K562 (cell line): ENCODE measurements around the gene CLEC2L. TPM values are rescaled to one million over a fixed set of nuclear protein-coding genes. Genes with fewer than 3 reads are reported as not detected.

Experiments used
- ATAC-seq: fragments of 200-7000 bp; cut with Tn5 transposase; 3 replicates; pipeline ENCODE4 v1.9.1; 2020; ENCODE audit warnings: moderate library complexity
- BruUV-seq: library from RNA; stranded (reverse); fragments of 400-500 nt; replicated peaks from 2 replicates; lab custom pipeline; 2021; lab: Mats Ljungman, UMichigan
- CTCF ChIA-PET: fragments of 300-600 bp; formaldehyde crosslinking; extraction: SDS; loops from one replicate; lab custom pipeline; 2021; ENCODE audit warnings: low intra/inter-chr PET ratio; lab: Yijun Ruan, JAX
- POLR2A ChIA-PET: fragments of 300-600, 350-650 bp; sonication (Branson Sonifier 250); formaldehyde crosslinking; extraction: SDS; loops from one replicate; lab custom pipeline; 2021; ENCODE audit warnings: antibody characterized with exemption, inconsistent platforms; lab: Yijun Ruan, JAX
- DNase-seq, 4 experiments: peaks; one replicate each; pipeline versions ENCODE4 v3.0.0 to v3.0.0-alpha.2; 2011 to 2018; ENCODE audit warnings: low spot score in 3 of 4, mixed read lengths in 3 of 4; ENCODE audit errors: extremely low read depth in 1 of 4
- FAIRE-seq: peaks from 2 replicates; lab custom pipeline; 2011; peaks lifted over from hg19 to GRCh38; lab: Jason Lieb, UNC
- H2AFZ ChIP-seq: 2 replicates; pipeline ENCODE4 v1.6.0; 2011; ENCODE audit warnings: low read depth, low read length, control low read depth, inconsistent platforms
- H3K27ac ChIP-seq: fragments of 200-600 bp; 3 replicates; pipeline ENCODE4 v1.8.0; 2011; ENCODE audit warnings: low read depth, mild to moderate bottlenecking, control low read depth, inconsistent platforms, low read length, moderate library complexity, mixed read lengths; ENCODE audit errors: extremely low read depth
- H3K27me3 ChIP-seq, 2 experiments: fragments of 300-600 bp in 1 of 2; 2 replicates in 1 of 2; 3 replicates in 1 of 2; pipeline versions ENCODE4 v1.6.0 to v1.8.0; 2011; ENCODE audit warnings: inconsistent platforms in 2 of 2, low read length in 2 of 2, mild to moderate bottlenecking in 1 of 2, mixed read lengths in 1 of 2, moderate library complexity in 1 of 2; ENCODE audit not compliant: control insufficient read depth in 2 of 2, insufficient read depth in 2 of 2
- H3K36me3 ChIP-seq: fragments of 300-600 bp; 3 replicates; pipeline ENCODE4 v1.8.0; 2011; ENCODE audit warnings: mild to moderate bottlenecking, low read length, inconsistent platforms; ENCODE audit not compliant: control insufficient read depth, insufficient read depth
- H3K4me1 ChIP-seq, 2 experiments: fragments of 200-600 bp in 1 of 2; replicated peaks in 1 of 2; 2 replicates in 1 of 2; 3 replicates in 1 of 2; pipeline versions ENCODE4 v1.5.1 to v1.8.0; 2011; ENCODE audit warnings: inconsistent platforms in 2 of 2, low read length in 2 of 2, mild to moderate bottlenecking in 1 of 2, mixed read lengths in 1 of 2, moderate library complexity in 1 of 2; ENCODE audit not compliant: control insufficient read depth in 2 of 2, insufficient read depth in 2 of 2
- H3K4me2 ChIP-seq: 2 replicates; pipeline ENCODE4 v1.6.1; 2011; ENCODE audit warnings: low read length, control low read depth, inconsistent platforms, mixed read lengths; ENCODE audit not compliant: insufficient read depth
- H3K4me3 ChIP-seq: fragments of 200-600 bp; sonication (generic), shearing (Covaris generic); 2 replicates; pipeline ENCODE4 v1.5.1; 2016; ENCODE audit warnings: control low read depth, inconsistent platforms
- H3K79me2 ChIP-seq: fragments of 200-600 bp; 3 replicates; pipeline ENCODE4 v1.8.0; 2011; ENCODE audit warnings: low read length, inconsistent platforms; ENCODE audit not compliant: control insufficient read depth, insufficient read depth
- H3K9ac ChIP-seq, 2 experiments: 2 replicates each; pipeline versions ENCODE4 v1.6.0 to v1.6.1; 2011; ENCODE audit warnings: low read depth in 2 of 2, low read length in 2 of 2, control low read depth in 1 of 2, inconsistent platforms in 1 of 2, mild to moderate bottlenecking in 1 of 2, mixed read lengths in 1 of 2; ENCODE audit not compliant: insufficient read depth in 1 of 2
- H3K9me1 ChIP-seq: one replicate; pipeline ENCODE4 v1.6.0; 2011; ENCODE audit warnings: inconsistent platforms, mild to moderate bottlenecking, low read length, moderate library complexity; ENCODE audit not compliant: control insufficient read depth, insufficient read depth
- H3K9me3 ChIP-seq: replicated peaks from 2 replicates; pipeline ENCODE4 v1.5.1; 2011; ENCODE audit warnings: low read depth, low read length, inconsistent platforms; ENCODE audit not compliant: control insufficient read depth, insufficient read depth
- H4K20me1 ChIP-seq: replicated peaks from 2 replicates; pipeline ENCODE4 v1.6.1; 2011; ENCODE audit warnings: low read length, inconsistent platforms, mixed read lengths; ENCODE audit not compliant: control insufficient read depth, insufficient read depth
- CEBPG ChIP-seq, 3 experiments: fragments of 200-800 bp in 1 of 3; sonication (Bioruptor generic) in 1 of 3; sonication (generic) in 1 of 3; formaldehyde crosslinking in 1 of 3; IDR thresholded peaks in 2 of 3; conservative IDR thresholded peaks in 1 of 3; 2 replicates each; pipeline versions ENCODE4 v1.6.1 to v1.8.0; 2016 to 2022; ENCODE audit warnings: missing compliant biosample characterization in 2 of 3, missing genetic modification characterization in 2 of 3, mild to moderate bottlenecking in 1 of 3, missing genetic modification reagents in 1 of 3
- WGBS: fragments of 100-300 bp; shearing (Covaris generic); methylation state at CpG from one replicate; pipeline ENCODE4 v1.1.6; 2016; ENCODE audit warnings: low coverage, mixed read lengths; ENCODE audit not compliant: insufficient coverage; ENCODE audit errors: missing lambda C conversion rate; 5-methylcytosine and 5-hydroxymethylcytosine counted together
- in situ Hi-C: fragments of 300-500 bp; cut with MboI; formaldehyde crosslinking; loops from 4 replicates; pipeline ENCODE4 v1.15.0; 2018; ENCODE audit warnings: inconsistent platforms, mixed read lengths
- intact Hi-C: fragments of 100-400 bp; cut with micrococcal nuclease; formaldehyde crosslinking; loops from 2 replicates; pipeline ENCODE4 v1.14.2; 2022
- polyA plus RNA-seq, 8 experiments: library from polyadenylated mRNA; depleted of rRNA in 4 of 8; stranded (reverse) in 5 of 8; unstranded in 3 of 8; fragments of >200 nt; fragmentation: Nextera tagmentation in 2 of 8; fragmentation: Illumina TruSeq in 1 of 8; extraction: Ambion mirVana in 2 of 8; extraction: Trizol in 1 of 8; gene quantifications; 2 replicates each; pipeline versions ENCODE4 v1.2.1 to v1.2.3, GENCODE V29; 2011 to 2014; ENCODE audit warnings: inconsistent platforms in 1 of 8, missing spikeins in 1 of 8
- total RNA-seq, 7 experiments: library from RNA; depleted of rRNA in 6 of 7; stranded (reverse); fragments of >200 nt in 6 of 7; fragmentation: Illumina TruSeq in 2 of 7; extraction: Trizol in 2 of 7; gene quantifications; 2 replicates each; pipeline versions ENCODE4 v1.2.1 to v1.2.3, GENCODE V29; 2011 to 2021; ENCODE audit warnings: low replicate concordance in 1 of 7
- TF ChIP-seq, protein P1 (sequence below): fragments of 250-450 bp; sonication (Bioruptor Pico); IDR thresholded peaks from 2 replicates; pipeline ENCODE4 v1.4.0; 2020; ENCODE audit warnings: mild to moderate bottlenecking, moderate library complexity

CLEC2L gene
- total and polyA plus RNA-seq, 9 of the 15 experiments (the other 6 are each of a cell fraction or from before 2014, with no cell fraction given) = 0.84 to 5.5 (median 1.8) TPM

DNA sequence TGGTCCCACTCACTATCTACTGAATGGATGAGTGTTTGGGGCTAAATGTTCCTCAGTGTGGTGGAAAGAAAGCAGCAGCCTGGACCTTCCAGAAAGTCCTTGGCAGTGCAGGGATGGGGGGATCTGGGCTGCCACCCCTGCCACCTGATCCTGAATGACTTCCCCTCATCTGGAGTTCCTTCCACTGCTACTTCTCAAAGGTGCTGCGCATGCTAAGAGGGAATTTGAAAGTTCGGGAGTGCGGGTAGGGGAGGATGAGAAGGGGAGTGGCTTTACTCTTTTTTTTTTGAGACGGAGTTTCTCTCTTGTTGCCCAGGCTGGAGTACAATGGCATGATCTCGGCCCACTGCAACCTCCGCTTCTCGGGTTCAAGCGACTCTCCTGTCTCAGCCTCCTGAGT lies 41.4 kb upstream of the CLEC2L start:
- Histone ChIP-seq H3K9ac (no peak overlapping the region), H3K4me1 (peaks cover 0 to 15% of the 10 kb centered on the region in 2 experiments; a peak in 3 of 5 replicates), H3K79me2 (no peaks in the 10 kb centered on the region), H3K4me3 (no peak overlapping the region), H4K20me1 (peaks cover 3% of the 10 kb centered on the region; the same call in 1 of the 2 replicates), H3K9me3 (no peaks in the 10 kb centered on the region), H3K36me3 (no peaks in the 10 kb centered on the region), H3K27me3 (peaks cover 51 to 71% of the 10 kb centered on the region in 2 experiments), H2AFZ (no peak overlapping the region), H3K9me1 (no peaks in the 10 kb centered on the region), H3K4me2 (no peak overlapping the region), H3K27ac (no peak overlapping the region)
- BruUV-seq = no TSS peak
- intact Hi-C loops (no loop called here), in situ Hi-C loops (no loop called here)
- ATAC-seq (no peak), DNase-seq (peak in 1 of 4 experiments; percentile 8), FAIRE-seq (no peak)
- ChIA-PET CTCF (no interaction called here), POLR2A (interaction anchor here (0.6 to 1.4 kb wide), 3 partner anchors 9 to 338 kb away, joined by 3 to 5 read pairs (median 3); no protein-coding TSS in a partner anchor)
- TF ChIP-seq CEBPG (CRISPR knock-in tag; IDR thresholded peaks at IDR 0.05) (0 out of 2 replicates have a peak, but pooled peaks have one; percentile 10), CEBPG (tag; conservative IDR thresholded peaks at IDR 0.05 in 1 of 2, IDR thresholded peaks at IDR 0.05 in 1 of 2) (no peak)
- TF ChIP-seq, protein P1, sequence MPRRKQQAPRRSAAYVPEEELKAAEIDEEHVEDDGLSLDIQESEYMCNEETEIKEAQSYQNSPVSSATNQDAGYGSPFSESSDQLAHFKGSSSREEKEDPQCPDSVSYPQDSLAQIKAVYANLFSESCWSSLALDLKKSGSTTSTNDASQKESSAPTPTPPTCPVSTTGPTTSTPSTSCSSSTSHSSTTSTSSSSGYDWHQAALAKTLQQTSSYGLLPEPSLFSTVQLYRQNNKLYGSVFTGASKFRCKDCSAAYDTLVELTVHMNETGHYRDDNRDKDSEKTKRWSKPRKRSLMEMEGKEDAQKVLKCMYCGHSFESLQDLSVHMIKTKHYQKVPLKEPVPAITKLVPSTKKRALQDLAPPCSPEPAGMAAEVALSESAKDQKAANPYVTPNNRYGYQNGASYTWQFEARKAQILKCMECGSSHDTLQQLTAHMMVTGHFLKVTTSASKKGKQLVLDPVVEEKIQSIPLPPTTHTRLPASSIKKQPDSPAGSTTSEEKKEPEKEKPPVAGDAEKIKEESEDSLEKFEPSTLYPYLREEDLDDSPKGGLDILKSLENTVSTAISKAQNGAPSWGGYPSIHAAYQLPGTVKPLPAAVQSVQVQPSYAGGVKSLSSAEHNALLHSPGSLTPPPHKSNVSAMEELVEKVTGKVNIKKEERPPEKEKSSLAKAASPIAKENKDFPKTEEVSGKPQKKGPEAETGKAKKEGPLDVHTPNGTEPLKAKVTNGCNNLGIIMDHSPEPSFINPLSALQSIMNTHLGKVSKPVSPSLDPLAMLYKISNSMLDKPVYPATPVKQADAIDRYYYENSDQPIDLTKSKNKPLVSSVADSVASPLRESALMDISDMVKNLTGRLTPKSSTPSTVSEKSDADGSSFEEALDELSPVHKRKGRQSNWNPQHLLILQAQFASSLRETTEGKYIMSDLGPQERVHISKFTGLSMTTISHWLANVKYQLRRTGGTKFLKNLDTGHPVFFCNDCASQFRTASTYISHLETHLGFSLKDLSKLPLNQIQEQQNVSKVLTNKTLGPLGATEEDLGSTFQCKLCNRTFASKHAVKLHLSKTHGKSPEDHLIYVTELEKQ (CRISPR knock-in tag) = no peak
- 8% methylated on average over 8 of the region's 8 CpGs for WGBS
